GM12872 (cell line): ENCODE measurements around the gene PER2.

ENCODE experiments used
- CTCF ChIP-seq: IDR thresholded peaks from 3 replicates; pipeline ENCODE4 v1.5.1; 2011; ENCODE audit warnings: low read depth, mild to moderate bottlenecking, low read length, moderate library complexity; ENCODE audit not compliant: insufficient read depth

The PER2 gene

DNA sequence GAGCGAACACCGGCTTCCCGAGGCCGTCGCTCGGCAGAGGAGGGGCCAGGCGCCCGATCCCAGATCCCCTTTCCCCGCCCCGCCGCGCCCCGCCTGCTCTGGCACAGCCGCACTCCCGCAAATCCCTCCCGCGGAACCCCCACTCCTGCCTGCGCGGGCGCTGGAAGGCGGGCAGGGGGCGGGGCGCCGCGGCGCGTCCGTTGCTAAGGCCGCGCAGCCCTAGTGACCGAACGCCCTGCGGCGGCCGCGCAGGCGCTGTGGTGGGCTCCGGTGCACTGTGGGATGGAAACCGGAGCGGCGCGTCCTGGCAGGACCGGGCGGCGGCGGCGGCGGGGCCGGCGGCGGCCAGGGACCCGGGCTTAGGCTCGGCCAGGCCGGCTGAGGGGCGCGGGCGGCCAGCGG, 31.8 kb upstream of the PER2 start, which contains the start of gene TRAF3IP1:
TSS of gene TRAF3IP1 (plus strand) at position 273 of the 402 bp plus-strand sequence. CDS start 145 bp downstream, outside the sequence.
- TF ChIP-seq CTCF: no peak

GRCh38 chr2:238315031-238315595, 26.7 kb upstream of the PER2 start:
- TF ChIP-seq CTCF: no peak

DNA sequence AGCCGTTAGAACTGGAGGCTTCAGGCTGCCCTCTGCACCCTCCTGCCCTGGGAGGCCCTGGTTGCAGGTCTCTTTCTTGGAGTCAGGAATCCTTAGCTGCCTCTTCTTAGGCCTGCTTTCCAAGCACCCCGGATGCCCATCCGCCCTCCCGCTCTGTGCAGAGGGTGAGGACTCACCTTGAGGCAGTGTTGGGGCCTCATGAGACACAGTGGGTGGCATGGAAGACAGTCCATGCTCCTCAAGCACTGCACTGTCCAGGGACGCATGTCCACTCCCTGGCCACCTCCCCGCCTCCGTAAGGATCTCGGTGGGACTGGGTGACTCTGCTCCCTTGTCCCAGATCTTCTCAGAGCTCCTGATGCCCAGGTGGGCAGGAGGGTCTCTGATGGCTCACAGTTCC, 26.2 kb upstream of the PER2 start:
- no peak for TF ChIP-seq CTCF

- no peak for TF ChIP-seq CTCF
Measured at GRCh38 chr2:238313991-238314350, 25.6 kb upstream of the PER2 start.

GRCh38 chr2:238313289-238313990, 25.0 kb upstream of the PER2 start:
- no peak for TF ChIP-seq CTCF

GRCh38 chr2:238308177-238308576, 19.8 kb upstream of the PER2 start:
- peak; percentile 39; the same call in 1 of the 3 replicates for TF ChIP-seq CTCF

DNA sequence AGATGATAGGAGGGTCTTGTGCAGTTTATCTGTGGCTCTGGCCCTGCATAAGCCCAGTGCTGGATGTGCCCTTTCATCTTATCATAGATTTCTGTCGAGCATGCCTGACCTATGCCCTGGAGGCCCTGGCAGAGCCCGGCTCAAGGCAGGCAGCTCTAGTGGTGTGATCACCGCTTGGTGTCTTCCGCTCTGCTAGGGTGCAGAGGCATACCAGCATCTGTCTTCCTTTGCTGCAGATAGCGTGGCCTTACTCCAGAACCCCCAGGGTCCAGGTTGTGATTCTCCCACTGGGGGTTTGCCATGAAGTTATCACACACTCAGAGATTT, 18.2 kb upstream of the PER2 start:
- TF ChIP-seq CTCF: no peak
